ENCODE results near the gene ETF1.

ETF1 gene

GRCh38 chr5:138554143-138554542 is 11.1 kb upstream of the ETF1 start:
- no peak for DNase-seq (ENCODE audit: low spot score)
- in situ Hi-C loops (cut with MboI; ENCODE audit: low sequenced_read_pairs, unreplicated experiment) = no loop called here
- TF ChIP-seq, protein P1, sequence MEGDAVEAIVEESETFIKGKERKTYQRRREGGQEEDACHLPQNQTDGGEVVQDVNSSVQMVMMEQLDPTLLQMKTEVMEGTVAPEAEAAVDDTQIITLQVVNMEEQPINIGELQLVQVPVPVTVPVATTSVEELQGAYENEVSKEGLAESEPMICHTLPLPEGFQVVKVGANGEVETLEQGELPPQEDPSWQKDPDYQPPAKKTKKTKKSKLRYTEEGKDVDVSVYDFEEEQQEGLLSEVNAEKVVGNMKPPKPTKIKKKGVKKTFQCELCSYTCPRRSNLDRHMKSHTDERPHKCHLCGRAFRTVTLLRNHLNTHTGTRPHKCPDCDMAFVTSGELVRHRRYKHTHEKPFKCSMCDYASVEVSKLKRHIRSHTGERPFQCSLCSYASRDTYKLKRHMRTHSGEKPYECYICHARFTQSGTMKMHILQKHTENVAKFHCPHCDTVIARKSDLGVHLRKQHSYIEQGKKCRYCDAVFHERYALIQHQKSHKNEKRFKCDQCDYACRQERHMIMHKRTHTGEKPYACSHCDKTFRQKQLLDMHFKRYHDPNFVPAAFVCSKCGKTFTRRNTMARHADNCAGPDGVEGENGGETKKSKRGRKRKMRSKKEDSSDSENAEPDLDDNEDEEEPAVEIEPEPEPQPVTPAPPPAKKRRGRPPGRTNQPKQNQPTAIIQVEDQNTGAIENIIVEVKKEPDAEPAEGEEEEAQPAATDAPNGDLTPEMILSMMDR (IDR thresholded peaks at IDR 0.05; ENCODE audit: borderline replicate concordance, control extremely low read depth, extremely low read depth, insufficient read depth, missing control alignments) = no peak

GRCh38 chr5:138553437-138554095 is 10.5 kb upstream of the ETF1 start:
- no peak for DNase-seq (ENCODE audit: low spot score)
- TF ChIP-seq, protein P1 (IDR thresholded peaks at IDR 0.05; ENCODE audit: borderline replicate concordance, control extremely low read depth, extremely low read depth, insufficient read depth, missing control alignments) = no peak
- in situ Hi-C loops (cut with MboI; ENCODE audit: low sequenced_read_pairs, unreplicated experiment) = no loop called here

DNA sequence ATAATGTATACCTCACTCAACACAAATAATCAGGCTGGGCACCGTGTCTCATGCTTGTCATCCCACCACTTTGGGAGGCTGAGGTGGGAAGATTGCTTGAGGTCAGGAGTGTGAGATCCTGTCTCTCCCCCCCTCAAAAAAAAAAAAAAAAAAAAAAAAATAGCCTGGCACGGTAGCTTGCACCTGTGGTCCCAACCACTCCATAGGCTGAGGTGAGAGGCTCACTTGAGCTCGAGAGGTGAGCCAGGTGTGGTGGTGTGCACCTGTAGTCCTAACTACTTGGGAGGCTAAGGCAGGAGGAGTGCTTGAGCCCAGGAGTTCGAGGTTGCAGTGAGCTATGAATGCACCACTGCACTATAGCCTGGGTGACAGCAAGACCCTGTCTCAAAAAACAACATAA is 9.6 kb upstream of the ETF1 start:
- in situ Hi-C loops (cut with MboI; ENCODE audit: low sequenced_read_pairs, unreplicated experiment) = no loop called here
- TF ChIP-seq, protein P1 (IDR thresholded peaks at IDR 0.05; ENCODE audit: borderline replicate concordance, control extremely low read depth, extremely low read depth, insufficient read depth, missing control alignments) = no peak
- no peak for DNase-seq (ENCODE audit: low spot score)

DNA sequence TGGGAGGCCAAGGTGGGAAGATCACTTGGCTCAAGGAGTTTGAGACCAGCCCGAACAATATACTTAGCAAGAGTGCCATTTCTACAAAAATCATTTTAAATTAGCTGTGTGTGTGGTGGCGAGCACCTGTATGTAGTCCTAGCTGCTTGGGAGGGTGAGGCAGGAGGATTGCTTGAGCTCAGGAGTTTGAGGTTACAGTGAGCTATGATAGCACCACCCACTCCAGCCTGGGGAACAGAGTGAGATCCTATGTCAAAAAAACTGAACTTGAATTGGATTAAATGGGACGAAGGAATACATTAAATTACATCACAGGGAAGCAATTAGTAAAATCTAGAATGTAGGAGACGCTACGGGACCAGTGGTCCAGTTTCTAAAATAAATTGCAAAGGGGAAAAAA is 6.4 kb upstream of the ETF1 start:
- TF ChIP-seq, protein P1 (IDR thresholded peaks at IDR 0.05; ENCODE audit: borderline replicate concordance, control extremely low read depth, extremely low read depth, insufficient read depth, missing control alignments) = no peak
- in situ Hi-C loops (cut with MboI; ENCODE audit: low sequenced_read_pairs, unreplicated experiment) = no loop called here
- DNase-seq (ENCODE audit: low spot score) = no peak

- TF ChIP-seq, protein P1 (IDR thresholded peaks at IDR 0.05; ENCODE audit: borderline replicate concordance, control extremely low read depth, extremely low read depth, insufficient read depth, missing control alignments) = no peak
- DNase-seq (ENCODE audit: low spot score) = no peak
- in situ Hi-C loops (cut with MboI; ENCODE audit: low sequenced_read_pairs, unreplicated experiment) = no loop called here
These were observed 3.0 kb upstream of the ETF1 start for GRCh38 chr5:138545919-138546562.

- DNase-seq (ENCODE audit: low spot score) = no peak
- in situ Hi-C loops (cut with MboI; ENCODE audit: low sequenced_read_pairs, unreplicated experiment) = no loop called here
- TF ChIP-seq, protein P1 (IDR thresholded peaks at IDR 0.05; ENCODE audit: borderline replicate concordance, control extremely low read depth, extremely low read depth, insufficient read depth, missing control alignments) = no peak
These were observed 1.4 kb upstream of the ETF1 start for GRCh38 chr5:138544181-138545134.

All from GM13976 (cell line).